HG02798 (cell line): Measurements from ENCODE around the gene RELT.

Experiments used
- ATAC-seq: cut with Tn5 transposase; IDR thresholded peaks from one replicate; pipeline ENCODE4 v1.9.1; 2021; ENCODE audit warnings: mild to moderate bottlenecking; ENCODE audit not compliant: unreplicated experiment, poor library complexity

RELT gene

DNA sequence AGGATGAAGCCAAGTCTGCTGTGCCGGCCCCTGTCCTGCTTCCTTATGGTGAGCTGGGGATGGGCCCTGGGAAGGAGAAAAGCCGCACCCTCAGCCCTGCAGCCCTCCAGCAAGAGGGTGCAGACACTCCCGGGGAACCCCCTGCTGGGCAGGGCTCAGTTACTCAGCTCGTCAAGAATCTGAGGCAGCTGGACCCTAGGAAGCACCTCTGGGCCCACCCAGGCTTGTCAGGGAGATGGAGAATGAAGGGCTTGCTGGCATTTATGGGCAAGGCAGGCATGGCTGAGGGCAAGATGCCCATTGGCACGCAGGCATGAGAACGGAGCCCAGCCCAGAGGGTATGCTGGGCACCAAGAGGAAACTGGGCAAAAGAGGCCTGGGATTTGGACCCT, 12.9 kb downstream of the RELT start:
- ATAC-seq = no peak

DNA sequence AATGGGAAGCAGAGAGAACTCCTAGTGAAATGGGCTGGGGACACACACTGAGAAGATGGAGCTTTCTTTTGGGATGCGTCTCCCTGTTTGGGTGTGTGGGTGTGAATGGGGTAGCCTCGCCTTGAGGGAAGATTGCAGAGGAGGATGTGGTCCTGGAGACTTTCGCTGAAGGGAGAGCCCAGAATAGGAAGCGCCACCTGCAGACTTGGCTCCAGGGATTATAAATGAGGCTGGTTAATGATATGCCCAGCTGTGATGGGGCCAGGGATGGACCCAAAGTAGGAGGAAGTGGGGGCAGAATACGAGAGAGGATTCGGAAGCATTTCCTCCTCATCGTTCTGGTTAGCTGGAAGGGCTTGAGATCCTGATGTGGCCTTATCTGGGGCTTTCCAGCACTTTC, 13.7 kb downstream of the RELT start:
- ATAC-seq = no peak

DNA sequence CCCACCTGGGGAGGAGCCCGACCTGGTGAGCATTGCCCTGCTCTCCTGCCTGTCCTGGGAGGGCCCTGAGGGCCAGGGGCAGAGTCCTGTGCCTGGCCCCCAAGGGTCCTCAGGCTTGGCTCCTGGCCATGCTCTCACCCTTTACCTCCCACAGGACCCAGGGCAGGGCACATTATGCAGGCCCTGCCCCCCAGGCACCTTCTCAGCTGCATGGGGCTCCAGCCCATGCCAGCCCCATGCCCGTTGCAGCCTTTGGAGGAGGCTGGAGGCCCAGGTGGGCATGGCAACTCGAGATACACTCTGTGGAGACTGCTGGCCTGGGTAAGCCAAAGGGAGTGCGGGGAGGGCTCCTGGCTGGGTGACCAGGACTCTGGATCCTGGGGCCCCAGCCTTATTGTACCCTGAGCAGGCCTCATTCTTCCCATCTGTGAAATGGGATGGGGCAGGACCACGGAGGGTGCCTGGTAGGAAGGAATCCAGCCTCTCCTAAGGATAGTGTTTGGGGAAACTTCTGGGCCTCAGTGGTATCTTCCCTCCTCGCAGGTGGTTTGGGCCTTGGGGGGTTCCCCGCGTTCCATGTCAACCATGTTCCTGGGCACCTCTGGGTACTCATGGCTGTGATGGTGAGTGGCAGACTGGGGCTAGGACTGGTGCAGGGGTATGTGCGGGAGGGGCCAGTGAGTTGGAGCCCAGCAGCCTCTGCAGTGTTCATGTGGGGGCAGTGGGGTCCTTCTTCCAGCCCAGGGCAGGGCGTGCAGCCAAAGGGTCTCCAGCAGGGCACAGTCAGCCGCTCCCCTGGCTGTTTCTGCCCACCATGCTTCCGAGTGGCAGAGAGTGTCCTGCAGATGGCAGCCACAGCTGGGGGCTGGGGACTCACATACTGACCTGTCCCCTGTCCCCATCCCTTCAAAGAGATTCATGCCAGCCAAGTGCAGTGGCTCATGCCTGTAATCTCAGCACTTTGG, 14.7 kb downstream of the RELT start:
- ATAC-seq = no peak

DNA sequence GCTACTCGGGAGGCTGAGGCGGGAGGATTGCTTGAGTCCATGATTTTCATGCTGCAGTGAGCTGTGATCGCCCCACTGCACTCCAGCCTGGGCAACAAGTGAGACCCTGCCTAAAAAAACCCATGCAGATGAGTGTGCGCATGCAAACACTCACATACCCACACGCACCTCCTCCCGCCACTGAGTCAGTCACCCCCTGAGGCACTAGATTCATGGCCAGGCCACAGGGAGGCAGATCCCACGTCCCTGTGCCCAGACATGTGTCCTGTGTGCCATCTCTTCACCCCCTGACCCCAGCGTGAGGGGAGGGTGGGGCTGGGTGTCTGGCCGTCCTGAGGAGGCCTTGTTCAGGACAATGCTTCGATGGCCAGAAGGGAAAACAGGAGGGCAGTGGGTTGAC, 15.5 kb downstream of the RELT start:
- no peak for ATAC-seq

DNA sequence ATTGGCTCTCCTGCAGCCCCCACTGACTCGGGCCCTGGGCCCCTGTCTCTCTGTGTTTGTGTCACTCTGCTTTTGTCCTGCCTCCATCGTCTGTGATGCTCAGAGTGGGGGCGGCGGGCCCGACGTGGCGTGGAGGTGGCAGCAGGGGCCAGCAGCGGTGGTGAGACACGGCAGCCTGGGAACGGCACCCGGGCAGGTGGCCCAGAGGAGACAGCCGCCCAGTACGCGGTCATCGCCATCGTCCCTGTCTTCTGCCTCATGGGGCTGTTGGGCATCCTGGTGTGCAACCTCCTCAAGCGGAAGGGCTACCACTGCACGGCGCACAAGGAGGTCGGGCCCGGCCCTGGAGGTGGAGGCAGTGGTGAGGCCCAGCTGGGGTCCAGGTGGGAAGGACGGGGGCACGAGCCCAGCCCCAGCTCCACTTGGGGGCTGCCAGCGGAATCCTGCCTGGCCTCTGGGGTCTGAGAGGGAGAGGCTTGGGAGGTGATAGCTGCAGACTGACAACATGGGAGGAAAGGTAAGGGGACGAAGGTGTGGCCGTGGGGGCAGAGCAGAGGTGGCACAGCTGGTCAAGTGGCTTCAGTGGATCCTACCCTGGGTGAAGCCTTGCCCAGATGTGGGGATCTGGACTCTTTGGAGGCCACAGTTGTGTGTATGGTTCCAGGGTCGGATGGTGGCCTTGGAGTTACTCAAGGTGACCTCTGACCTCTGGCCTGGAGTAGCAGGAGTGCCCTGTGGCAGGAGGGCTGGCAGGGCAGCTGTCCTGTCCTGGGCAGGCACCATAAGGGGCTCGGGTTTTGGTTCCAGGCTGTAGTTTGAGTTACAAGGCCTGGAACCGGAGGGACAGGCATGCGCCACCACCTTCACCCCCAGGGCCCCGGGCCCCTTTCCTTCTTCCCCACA, 16.2 kb downstream of the RELT start:
- no peak for ATAC-seq

DNA sequence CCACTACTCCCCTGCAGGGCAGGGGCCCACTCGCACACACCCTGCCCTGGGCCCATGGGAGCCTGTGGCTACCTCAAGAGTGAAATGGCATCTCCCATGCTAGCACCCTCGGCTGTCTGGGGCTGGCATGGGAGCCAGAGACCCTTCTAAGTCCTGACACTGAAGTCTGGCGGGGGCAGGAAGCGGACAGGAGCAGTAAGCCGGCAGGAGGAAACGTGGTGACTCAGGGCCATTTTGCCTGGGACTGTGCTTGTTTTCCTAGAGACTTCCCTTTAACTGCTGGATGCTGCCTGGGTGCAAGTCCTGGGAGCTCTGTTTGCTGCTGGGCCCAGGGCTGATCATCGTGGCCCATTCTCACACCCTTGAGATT, 16.8 kb downstream of the RELT start:
- no peak for ATAC-seq

DNA sequence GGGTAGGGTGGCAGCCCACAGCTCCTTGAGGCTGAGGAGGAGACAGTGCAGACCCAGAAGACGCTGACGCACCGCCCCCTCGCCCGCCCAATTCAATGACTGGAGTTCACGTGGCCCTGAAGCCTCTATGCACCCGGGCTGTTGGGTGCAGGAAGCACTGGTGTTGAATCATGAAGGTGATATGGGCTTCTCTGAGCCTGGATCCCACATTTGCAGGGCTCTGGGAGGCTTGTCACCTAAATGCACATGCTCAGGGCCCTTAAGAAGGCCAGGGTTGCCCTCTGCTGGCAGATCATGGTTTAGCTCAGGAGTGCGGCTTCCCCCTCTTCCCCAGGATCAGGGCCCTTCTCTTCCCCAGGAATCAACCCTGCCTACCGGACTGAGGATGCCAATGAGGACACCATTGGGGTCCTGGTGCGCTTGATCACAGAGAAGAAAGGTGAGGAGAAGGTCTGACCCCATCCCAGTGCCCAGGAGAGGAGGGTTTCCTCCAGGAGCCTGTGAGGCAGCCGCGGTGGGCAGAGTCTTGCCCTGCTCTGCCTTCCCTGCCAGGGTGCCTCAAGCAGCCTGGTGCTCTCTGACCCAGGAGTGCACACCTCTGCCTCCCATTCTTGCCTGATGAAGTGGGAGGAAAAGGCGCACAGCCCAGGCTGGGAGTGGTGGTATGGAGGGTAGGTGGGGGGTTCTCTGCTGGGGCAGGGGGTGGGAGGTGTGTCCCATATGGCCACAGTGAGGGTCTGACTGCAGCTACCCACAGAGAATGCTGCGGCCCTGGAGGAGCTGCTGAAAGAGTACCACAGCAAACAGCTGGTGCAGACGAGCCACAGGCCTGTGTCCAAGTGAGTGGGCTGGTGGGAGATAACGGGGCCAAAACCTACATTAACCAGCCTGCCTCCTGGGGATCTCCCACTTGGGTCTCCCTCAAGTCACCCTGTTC, 17.5 kb downstream of the RELT start:
- ATAC-seq = no peak

DNA sequence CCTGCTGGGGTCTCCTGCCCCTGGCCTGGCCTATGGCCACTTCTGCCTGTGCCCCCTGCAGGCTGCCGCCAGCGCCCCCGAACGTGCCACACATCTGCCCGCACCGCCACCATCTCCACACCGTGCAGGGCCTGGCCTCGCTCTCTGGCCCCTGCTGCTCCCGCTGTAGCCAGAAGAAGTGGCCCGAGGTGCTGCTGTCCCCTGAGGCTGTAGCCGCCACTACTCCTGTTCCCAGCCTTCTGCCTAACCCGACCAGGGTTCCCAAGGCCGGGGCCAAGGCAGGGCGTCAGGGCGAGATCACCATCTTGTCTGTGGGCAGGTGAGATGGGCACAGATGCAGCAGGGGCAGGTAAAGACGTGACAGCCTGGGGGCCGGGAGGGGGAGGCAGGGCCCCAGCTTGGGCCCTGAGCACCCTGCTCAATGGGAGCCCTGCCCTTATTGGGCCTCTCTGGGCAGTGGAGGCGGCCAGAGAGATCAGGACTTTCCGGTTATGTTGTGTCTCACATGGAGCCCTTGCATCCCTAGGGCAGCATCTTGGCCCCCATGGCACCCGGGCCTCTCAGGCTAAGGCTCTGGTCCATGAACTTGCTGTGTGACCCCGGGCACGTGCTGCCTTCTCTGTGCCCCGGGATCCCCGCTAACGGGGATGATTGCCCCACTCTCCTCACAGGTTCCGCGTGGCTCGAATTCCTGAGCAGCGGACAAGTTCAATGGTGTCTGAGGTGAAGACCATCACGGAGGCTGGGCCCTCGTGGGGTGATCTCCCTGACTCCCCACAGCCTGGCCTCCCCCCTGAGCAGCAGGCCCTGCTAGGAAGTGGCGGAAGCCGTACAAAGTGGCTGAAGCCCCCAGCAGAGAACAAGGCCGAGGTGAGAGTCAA, 18.5 kb downstream of the RELT start:
- ATAC-seq = no peak

DNA sequence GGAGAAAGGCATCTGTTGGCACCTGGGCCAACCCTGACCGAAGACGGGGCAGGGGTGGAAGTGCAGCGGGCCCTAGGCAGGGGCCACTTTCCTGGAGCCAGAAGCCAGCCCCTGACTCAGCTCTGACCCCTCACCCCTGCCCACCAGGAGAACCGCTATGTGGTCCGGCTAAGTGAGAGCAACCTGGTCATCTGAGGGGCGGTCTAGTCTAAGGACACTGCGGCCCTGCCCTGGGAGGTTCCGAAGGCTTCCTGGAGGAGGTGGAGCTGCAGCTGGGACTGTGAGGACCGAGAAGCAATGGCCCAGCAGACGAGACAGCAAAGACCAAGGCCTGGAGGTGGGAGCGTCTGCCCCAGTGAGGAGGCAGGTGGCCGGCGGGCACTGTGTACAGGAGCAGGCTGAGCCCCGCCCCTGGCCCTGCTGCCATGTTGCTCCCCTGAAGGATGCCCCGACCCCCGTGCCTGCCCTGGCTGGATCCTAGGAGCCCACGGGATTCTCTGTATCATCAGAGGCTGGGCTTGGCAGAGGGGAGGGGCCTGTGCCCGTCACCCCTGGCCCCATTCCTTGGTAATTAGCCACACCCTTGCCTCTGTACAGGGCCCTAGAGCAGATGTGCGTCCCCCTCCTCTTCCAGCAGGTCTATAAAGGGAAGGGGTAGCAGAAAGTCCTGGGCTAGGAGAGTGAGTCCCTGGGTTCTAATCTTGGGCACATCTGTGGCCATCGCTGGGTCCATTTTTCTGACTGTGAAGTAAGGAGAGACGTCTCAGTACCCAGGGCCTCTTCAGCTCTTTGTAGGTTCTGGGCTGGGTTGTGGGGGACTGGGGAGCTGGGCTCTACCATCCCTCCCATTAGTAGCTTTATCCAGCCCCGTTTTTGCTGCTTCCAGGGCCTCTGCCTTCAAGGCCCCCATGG, 19.4 kb downstream of the RELT start:
- no peak for ATAC-seq

DNA sequence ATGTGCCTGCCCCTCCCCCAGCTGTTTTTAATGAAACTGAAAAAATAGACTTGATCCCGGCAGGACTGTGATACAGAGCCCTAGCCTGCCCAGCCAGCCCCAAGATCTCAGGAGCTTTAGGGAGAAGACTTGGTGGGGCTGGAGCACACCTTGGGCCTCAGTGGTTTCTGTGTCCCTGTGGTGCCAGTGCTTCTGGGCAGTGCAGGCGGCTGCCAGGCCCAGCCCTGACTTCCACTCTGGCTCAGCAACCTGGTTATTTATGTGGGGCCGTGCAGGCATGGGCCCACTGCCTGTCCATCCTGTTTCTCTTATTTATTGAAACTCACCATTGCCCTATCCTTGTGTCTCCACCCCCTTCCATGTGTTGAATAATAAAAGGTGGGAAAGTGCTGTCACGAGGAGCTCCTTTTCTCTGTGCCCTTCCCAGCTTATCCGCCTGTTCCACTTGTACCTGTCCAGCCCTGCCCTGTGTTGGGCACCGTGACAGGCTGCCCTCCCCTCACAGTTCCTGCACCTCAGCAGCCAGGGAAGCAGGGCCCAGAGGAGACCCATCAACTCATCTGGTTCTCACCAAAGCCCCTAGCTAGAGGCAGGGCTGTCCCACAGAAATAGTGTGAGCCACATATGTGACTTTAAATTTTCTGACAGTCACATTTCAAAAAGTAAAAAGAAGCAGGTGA, 20.2 kb downstream of the RELT start:
- ATAC-seq = no peak

DNA sequence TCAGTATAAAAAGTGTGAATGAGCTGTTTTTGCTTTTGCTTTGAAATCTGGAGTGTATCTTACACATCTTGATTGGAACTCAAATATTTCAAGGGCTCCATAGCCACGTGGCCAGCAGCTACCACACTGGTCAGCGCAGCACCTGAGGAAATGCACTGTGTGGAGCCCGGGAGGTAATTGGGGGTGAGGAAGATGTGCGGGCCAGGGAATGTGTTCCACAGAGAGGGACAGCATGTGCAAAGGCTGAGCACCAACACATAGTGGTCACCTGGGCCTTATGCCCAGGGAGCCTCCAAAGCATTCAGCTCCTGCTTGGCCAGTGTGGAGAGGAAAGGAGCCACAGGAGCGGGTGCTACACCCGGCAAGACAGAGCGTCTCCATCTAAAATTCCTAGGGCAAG, 20.8 kb downstream of the RELT start:
- no peak for ATAC-seq

DNA sequence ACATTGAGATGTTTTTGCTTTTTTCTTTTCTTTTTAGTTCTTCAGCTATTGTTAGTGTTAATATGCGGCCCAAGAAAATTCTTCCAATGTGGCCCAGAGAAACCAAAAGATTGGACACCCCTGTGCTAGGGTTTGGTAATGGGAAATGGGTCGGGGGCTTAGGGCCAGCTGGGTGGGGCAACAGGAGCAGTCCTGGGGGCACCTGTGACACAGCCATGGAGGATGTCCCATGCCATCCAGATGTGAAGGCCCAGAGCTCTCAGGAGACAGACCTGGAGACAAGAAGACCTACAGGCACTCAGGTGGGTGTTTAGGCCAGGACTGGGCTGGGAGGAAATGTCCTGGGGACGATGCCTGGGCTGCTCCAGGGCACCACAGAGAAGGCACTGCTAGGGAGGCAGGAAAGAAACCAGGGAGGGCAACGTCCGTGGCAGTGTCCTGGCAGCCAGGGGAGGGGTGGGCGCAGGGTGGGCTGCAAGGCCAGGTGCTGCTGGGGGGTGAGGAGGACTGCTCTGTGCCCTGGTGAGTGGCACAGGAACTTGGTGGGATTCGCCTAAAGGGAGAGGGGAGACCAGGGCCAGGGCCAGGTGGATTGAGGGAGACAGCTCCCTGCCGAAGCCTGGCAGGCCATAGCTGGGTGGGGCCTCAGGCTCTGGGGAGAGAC, 21.4 kb downstream of the RELT start:
- no peak for ATAC-seq

DNA sequence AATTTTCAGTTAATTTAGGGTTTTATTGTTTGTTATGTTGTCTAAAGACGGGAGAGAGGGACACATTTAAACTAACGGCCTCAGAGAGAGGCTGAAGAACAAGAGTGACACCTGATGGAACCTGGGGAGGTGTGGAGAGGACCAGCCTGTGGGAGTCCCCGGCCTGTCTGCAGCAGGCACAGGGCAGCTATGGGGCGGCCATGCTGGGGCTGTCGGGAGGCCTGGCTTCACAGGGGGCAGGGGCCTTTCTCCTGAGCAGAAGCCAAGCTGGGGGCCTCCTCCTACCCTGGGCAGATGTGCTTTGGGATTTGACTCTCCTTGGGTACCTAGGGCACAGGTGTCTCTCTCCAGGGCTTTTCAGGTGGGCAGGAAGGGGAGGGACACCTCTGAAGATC, 21.9 kb downstream of the RELT start:
- no peak for ATAC-seq

DNA sequence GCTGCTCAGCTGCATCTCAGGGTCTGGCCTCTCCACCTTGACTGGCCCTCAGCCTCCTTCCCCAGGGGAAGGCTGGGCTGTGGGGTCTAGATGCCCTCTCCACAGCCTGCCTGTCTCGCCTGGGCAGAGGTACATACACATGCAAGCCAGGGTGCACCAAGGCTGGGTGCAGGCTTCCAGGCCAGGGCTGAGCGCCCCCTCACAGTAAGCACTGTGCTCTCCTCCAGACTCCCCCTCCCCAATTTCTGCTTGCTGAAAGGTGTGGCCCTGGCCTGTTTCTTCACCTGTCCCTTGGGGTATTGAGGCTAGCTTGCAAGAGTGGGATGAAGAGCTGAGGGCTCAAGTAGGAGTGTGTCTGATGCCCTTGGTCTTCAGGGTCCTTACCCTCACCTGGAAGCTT, 22.5 kb downstream of the RELT start:
- no peak for ATAC-seq

DNA sequence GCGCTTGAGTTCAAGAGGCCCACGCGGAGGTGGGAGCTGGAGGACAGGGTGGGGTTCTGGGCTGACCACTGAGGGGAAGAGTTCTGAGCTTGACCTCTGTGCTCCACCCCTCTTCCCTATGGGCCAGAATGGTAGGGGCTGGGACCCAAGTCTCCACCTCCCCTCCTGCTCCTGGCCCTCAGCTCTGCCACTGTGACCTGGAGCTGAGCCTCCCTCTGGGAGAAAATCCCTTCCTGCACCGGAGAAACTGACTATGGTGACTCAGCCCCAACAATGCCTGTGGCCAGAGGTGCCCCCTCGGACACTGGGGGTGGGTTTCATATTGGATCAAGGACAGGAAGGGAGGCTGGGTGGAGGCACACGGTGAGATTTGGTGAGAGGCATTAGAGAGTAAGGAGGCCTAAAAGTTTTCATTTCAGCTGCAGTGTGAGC, 23.0 kb downstream of the RELT start:
- ATAC-seq = no peak

DNA sequence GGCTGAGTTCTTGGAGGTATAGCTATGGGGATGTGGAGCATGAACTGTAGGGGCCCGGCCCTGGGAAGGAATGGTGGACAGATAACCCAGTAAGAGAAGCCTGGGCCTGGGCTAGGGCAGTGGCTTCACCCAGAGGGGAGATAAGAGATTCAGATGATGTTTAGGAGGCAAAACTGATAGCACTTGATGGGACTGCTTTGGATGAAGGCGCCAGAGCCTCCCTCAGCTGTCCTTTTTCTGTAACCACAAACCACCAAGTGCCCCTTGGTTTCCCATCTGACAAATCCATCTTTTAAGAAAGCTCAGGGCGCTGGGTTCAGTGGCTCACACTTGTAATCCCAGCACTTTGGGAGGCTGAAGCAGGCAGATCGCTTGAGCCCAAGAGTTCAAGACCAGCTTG, 23.4 kb downstream of the RELT start:
- ATAC-seq = no peak

DNA sequence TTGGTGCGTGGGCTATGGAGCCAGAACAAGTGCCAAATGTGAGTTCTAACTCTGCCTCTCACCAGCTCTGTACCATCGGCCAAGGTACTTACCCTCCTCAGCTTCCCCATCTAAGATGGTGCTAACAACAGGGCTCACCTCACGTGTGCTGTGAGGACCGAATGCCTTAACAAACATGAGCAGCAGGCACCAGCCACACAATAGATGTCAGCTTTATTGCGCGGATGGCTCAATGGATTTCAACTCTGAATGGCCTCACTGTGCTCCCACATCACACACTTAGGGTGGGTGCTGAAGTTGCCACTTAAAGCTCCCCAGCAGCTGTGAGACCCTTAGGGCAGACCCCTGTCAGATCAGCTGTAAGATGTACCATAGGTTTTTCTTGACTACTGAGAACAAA, 24.1 kb downstream of the RELT start:
- no peak for ATAC-seq
